Measurements from ENCODE around the gene BBS9. TPM values are rescaled to one million over a fixed set of nuclear protein-coding genes. Genes with fewer than 3 reads are reported as not detected.

BBS9 gene
- total and polyA plus RNA-seq, 9 of the 15 experiments (the other 6 are each of a cell fraction or from before 2014, with no cell fraction given): 0.77 to 3.3 (median 2.4) TPM

DNA sequence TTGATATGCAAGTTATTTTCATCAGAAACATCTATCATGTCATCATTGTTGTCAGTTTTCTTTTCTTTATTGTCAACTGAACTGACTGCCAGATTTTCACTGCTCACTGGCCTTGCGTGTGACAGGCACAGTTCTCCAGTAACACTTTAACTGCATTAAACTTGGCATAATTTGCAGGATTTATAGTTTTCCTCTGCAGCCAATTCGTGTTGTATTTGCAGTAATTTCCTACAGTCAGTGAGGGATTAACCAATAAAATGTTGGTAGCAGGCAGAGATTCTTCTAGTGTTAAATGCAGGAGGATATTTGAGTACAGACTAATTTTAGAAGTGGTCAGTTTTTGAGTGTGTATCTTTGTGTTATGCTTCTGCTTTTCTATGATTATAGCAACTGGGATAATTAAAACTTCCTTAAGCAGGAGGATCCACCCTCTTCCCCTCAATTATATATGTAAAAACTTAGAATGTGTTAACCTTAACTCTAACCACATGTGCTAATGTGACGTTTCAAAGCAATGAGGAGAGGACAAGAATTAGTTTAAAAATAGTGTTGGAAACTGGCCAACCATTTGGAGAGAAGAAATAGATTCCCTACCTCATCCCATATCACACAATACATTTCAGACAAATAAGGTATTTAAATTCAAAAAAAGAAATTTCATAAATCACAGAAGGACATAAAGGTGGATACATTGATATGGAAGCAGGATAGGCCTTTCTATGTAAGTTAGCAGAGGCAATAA is 410.5 kb downstream of the BBS9 start:
- intact Hi-C loops (cut with micrococcal nuclease): no loop called here
- no peak overlapping the region for H3K4me3 ChIP-seq
- ATAC-seq (no peak), FAIRE-seq (no peak), DNase-seq (ENCODE audit: extremely low read depth in 1 of 4, low spot score in 3 of 4) (no peak)
- H3K4me1 ChIP-seq (replicated peaks in 1 of 2; ENCODE audit: control insufficient read depth in 2 of 2, insufficient read depth in 2 of 2, low read length in 2 of 2): no peaks in the 10 kb centered on the region
- TF ChIP-seq ZNF134 (CRISPR knock-in tag; conservative IDR thresholded peaks at IDR 0.05) (no peak), GABPA (tag; conservative IDR thresholded peaks at IDR 0.05; ENCODE audit: low read depth) (no peak), RBM15 (IDR thresholded peaks at IDR 0.05; ENCODE audit: insufficient read depth, low read length) (no peak), ZNF384 (IDR thresholded peaks at IDR 0.05; ENCODE audit: low read depth, low read length) (no peak), GABPB2 (CRISPR knock-in tag; conservative IDR thresholded peaks at IDR 0.05) (no peak), COPS2 (conservative IDR thresholded peaks at IDR 0.05) (no peak)
- TF ChIP-seq, protein P1, sequence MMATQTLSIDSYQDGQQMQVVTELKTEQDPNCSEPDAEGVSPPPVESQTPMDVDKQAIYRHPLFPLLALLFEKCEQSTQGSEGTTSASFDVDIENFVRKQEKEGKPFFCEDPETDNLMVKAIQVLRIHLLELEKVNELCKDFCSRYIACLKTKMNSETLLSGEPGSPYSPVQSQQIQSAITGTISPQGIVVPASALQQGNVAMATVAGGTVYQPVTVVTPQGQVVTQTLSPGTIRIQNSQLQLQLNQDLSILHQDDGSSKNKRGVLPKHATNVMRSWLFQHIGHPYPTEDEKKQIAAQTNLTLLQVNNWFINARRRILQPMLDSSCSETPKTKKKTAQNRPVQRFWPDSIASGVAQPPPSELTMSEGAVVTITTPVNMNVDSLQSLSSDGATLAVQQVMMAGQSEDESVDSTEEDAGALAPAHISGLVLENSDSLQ (IDR thresholded peaks at IDR 0.05): no peak
- TF ChIP-seq, protein P2, sequence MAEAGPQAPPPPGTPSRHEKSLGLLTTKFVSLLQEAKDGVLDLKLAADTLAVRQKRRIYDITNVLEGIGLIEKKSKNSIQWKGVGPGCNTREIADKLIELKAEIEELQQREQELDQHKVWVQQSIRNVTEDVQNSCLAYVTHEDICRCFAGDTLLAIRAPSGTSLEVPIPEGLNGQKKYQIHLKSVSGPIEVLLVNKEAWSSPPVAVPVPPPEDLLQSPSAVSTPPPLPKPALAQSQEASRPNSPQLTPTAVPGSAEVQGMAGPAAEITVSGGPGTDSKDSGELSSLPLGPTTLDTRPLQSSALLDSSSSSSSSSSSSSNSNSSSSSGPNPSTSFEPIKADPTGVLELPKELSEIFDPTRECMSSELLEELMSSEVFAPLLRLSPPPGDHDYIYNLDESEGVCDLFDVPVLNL (CRISPR knock-in tag; IDR thresholded peaks at IDR 0.05; ENCODE audit: low read depth): no peak
- TF ChIP-seq, protein P3, sequence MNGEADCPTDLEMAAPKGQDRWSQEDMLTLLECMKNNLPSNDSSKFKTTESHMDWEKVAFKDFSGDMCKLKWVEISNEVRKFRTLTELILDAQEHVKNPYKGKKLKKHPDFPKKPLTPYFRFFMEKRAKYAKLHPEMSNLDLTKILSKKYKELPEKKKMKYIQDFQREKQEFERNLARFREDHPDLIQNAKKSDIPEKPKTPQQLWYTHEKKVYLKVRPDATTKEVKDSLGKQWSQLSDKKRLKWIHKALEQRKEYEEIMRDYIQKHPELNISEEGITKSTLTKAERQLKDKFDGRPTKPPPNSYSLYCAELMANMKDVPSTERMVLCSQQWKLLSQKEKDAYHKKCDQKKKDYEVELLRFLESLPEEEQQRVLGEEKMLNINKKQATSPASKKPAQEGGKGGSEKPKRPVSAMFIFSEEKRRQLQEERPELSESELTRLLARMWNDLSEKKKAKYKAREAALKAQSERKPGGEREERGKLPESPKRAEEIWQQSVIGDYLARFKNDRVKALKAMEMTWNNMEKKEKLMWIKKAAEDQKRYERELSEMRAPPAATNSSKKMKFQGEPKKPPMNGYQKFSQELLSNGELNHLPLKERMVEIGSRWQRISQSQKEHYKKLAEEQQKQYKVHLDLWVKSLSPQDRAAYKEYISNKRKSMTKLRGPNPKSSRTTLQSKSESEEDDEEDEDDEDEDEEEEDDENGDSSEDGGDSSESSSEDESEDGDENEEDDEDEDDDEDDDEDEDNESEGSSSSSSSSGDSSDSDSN (IDR thresholded peaks at IDR 0.05; ENCODE audit: borderline replicate concordance in 1 of 2, low read depth in 2 of 2, low read length in 2 of 2): no peak
- H3K9ac ChIP-seq (ENCODE audit: insufficient read depth in 1 of 2, low read depth in 2 of 2, low read length in 2 of 2): no peak overlapping the region
- no peak overlapping the region for H3K4me2 ChIP-seq (ENCODE audit: insufficient read depth, low read length)
- no peaks in the 10 kb centered on the region for H4K20me1 ChIP-seq (replicated peaks; ENCODE audit: control insufficient read depth, insufficient read depth, low read length)
- no peak overlapping the region for H3K27ac ChIP-seq (ENCODE audit: extremely low read depth, low read depth, low read length)
- H3K79me2 ChIP-seq (ENCODE audit: control insufficient read depth, insufficient read depth, low read length): no peaks in the 10 kb centered on the region
- no TSS peak for BruUV-seq (replicated peaks)
- ChIA-PET POLR2A (no interaction called here), CTCF (ENCODE audit: low intra/inter-chr PET ratio) (no interaction called here)
- 4% methylated on average over 3 of the region's 3 CpGs for WGBS (ENCODE audit: insufficient coverage, low coverage, missing lambda C conversion rate)
- H3K9me3 ChIP-seq (replicated peaks; ENCODE audit: control insufficient read depth, insufficient read depth, low read depth, low read length): no peaks in the 10 kb centered on the region
- no peaks in the 10 kb centered on the region for H3K27me3 ChIP-seq (ENCODE audit: control insufficient read depth in 2 of 2, insufficient read depth in 2 of 2, low read length in 2 of 2)
- H3K36me3 ChIP-seq (ENCODE audit: control insufficient read depth, insufficient read depth, low read length): no peaks in the 10 kb centered on the region
- H2AFZ ChIP-seq (ENCODE audit: low read depth, low read length): no peak overlapping the region
- in situ Hi-C loops (cut with MboI): no loop called here
- H3K9me1 ChIP-seq (ENCODE audit: control insufficient read depth, insufficient read depth, low read length): no peaks in the 10 kb centered on the region

Measured in K562 (cell line).